Mesenchymal stem cell (in vitro differentiated cells and primary cell): Measurements from ENCODE around the gene ST8SIA1.

Experiments
- DNase-seq: peaks from one replicate; pipeline ENCODE4 v3.0.0-alpha.2; 2013
- H2AFZ ChIP-seq: one replicate; pipeline ENCODE4 v1.6.1; 2013; ENCODE audit warnings: low read depth, mild to moderate bottlenecking, control low read depth, inconsistent platforms, low read length, moderate library complexity
- H2AK5ac ChIP-seq: 2 replicates; pipeline ENCODE4 v1.6.1; 2013; ENCODE audit warnings: low read length, moderate library complexity, mild to moderate bottlenecking, inconsistent platforms; ENCODE audit not compliant: severe bottlenecking
- H2BK120ac ChIP-seq: one replicate; pipeline ENCODE4 v1.6.1; 2013; ENCODE audit warnings: low read depth, mild to moderate bottlenecking, inconsistent platforms, low read length, moderate library complexity
- H2BK12ac ChIP-seq, 2 experiments: one replicate each; pipeline ENCODE4 v1.6.1; 2013; ENCODE audit warnings: inconsistent platforms in 2 of 2, low read length in 2 of 2, mild to moderate bottlenecking in 2 of 2, moderate library complexity in 2 of 2, control low read depth in 1 of 2
- H2BK15ac ChIP-seq: one replicate; pipeline ENCODE4 v1.6.1; 2013; ENCODE audit warnings: mild to moderate bottlenecking, low read depth, inconsistent platforms; ENCODE audit not compliant: poor library complexity, severe bottlenecking
- H2BK5ac ChIP-seq: 2 replicates; pipeline ENCODE4 v1.6.1; 2013; ENCODE audit warnings: low read depth, mild to moderate bottlenecking, low read length, control low read depth, inconsistent platforms; ENCODE audit not compliant: poor library complexity, severe bottlenecking
- H3K14ac ChIP-seq, 2 experiments: one replicate each; pipeline ENCODE4 v1.6.1; 2013; ENCODE audit warnings: inconsistent platforms in 2 of 2, low read length in 2 of 2, control low read depth in 1 of 2, mild to moderate bottlenecking in 1 of 2, moderate library complexity in 1 of 2
- H3K18ac ChIP-seq, 2 experiments: one replicate each; pipeline ENCODE4 v1.6.1; 2013; ENCODE audit warnings: inconsistent platforms in 2 of 2, low read length in 2 of 2, control low read depth in 1 of 2, low read depth in 1 of 2, mild to moderate bottlenecking in 1 of 2
- H3K23ac ChIP-seq, 2 experiments: one replicate each; pipeline ENCODE4 v1.6.1; 2013; ENCODE audit warnings: inconsistent platforms in 2 of 2, low read length in 2 of 2, mild to moderate bottlenecking in 2 of 2, moderate library complexity in 2 of 2, control low read depth in 1 of 2
- H3K27ac ChIP-seq: 2 replicates; pipeline ENCODE4 v1.5.1; 2013; ENCODE audit warnings: mild to moderate bottlenecking, moderate library complexity, low read length, control low read depth, inconsistent platforms; ENCODE audit not compliant: poor library complexity, severe bottlenecking
- H3K27me3 ChIP-seq, 2 experiments: 2 replicates each; pipeline versions ENCODE4 v1.6.1 to v1.7.0; 2013; ENCODE audit warnings: low read length in 2 of 2, mild to moderate bottlenecking in 2 of 2, moderate library complexity in 2 of 2, control low read depth in 1 of 2, inconsistent platforms in 1 of 2; ENCODE audit not compliant: control insufficient read depth in 1 of 2, insufficient read depth in 1 of 2
- H3K36me3 ChIP-seq, 2 experiments: 2 replicates each; pipeline versions ENCODE4 v1.6.1 to v1.7.0; 2013; ENCODE audit warnings: low read length in 2 of 2, control low read depth in 1 of 2, inconsistent platforms in 1 of 2, low read depth in 1 of 2, mild to moderate bottlenecking in 1 of 2; ENCODE audit not compliant: insufficient read depth in 2 of 2, control insufficient read depth in 1 of 2
- H3K4ac ChIP-seq, 2 experiments: one replicate each; pipeline ENCODE4 v1.6.1; 2013; ENCODE audit warnings: inconsistent platforms in 2 of 2, low read length in 2 of 2, mild to moderate bottlenecking in 2 of 2, moderate library complexity in 2 of 2, control low read depth in 1 of 2, low read depth in 1 of 2
- H3K4me1 ChIP-seq: 2 replicates; pipeline ENCODE4 v1.6.1; 2013; ENCODE audit warnings: low read depth, low read length, control low read depth; ENCODE audit not compliant: control insufficient read depth, insufficient read depth
- H3K4me2 ChIP-seq: 2 replicates; pipeline ENCODE4 v1.6.1; 2013; ENCODE audit warnings: low read length, mild to moderate bottlenecking, inconsistent platforms; ENCODE audit not compliant: poor library complexity, severe bottlenecking
- H3K4me3 ChIP-seq, 2 experiments: 2 replicates each; pipeline versions ENCODE4 v1.5.1 to v1.7.0; 2013; ENCODE audit warnings: low read length in 2 of 2, mild to moderate bottlenecking in 2 of 2, control low read depth in 1 of 2, low read depth in 1 of 2; ENCODE audit not compliant: insufficient read depth in 1 of 2
- H3K79me1 ChIP-seq: replicated peaks from 2 replicates; pipeline ENCODE4 v1.6.1; 2013; ENCODE audit warnings: mild to moderate bottlenecking, control low read depth, low read length, inconsistent platforms; ENCODE audit not compliant: poor library complexity, severe bottlenecking
- H3K9ac ChIP-seq: 2 replicates; pipeline ENCODE4 v1.7.0; 2013; ENCODE audit warnings: mild to moderate bottlenecking, low read length, moderate library complexity
- H3K9me3 ChIP-seq: 2 replicates; pipeline ENCODE4 v1.7.0; 2013; ENCODE audit warnings: mild to moderate bottlenecking, low read length; ENCODE audit not compliant: control insufficient read depth
- H4K8ac ChIP-seq: one replicate; pipeline ENCODE4 v1.6.1; 2013; ENCODE audit warnings: inconsistent platforms, mild to moderate bottlenecking, low read length, moderate library complexity
- H4K91ac ChIP-seq: one replicate; pipeline ENCODE4 v1.6.1; 2013; ENCODE audit warnings: mild to moderate bottlenecking, low read length, inconsistent platforms
- WGBS: methylation state at CpG from one replicate; pipeline ENCODE4 v1.1.7; 2013; ENCODE audit warnings: mixed read lengths; 5-methylcytosine and 5-hydroxymethylcytosine counted together

Gene ST8SIA1

DNA sequence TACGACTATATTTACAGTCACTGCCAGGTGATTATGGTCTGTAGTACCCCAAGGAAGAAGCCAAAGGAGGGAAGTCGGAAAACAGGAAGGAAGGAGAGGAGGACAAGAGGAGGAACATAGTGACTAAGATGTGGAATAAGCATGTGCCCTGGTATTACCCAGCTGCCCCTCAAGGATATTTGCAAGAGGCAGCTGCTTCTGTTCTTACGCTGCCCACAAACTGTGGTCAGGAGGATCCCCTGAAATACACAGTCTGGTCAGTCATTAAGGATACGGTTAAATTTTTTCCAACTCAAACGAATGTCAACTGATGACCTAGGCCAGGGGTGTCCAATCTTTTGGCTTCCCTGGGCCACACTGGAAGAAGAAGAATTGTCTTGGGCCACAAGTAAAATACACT lies 162.0 kb downstream of the ST8SIA1 start:
- Histone ChIP-seq H4K8ac (no peak overlapping the region), H3K9ac (no peak overlapping the region), H3K4me2 (no peak overlapping the region), H3K4me3 (no peak overlapping the region), H4K91ac (no peak overlapping the region), H2BK12ac (no peak overlapping the region), H3K14ac (no peak overlapping the region), H3K79me1 (no peaks in the 10 kb centered on the region), H3K23ac (no peak overlapping the region), H2BK120ac (no peak overlapping the region), H3K27ac (no peak overlapping the region), H2AFZ (no peak overlapping the region), H3K27me3 (no peaks in the 10 kb centered on the region), H3K4ac (no peak overlapping the region), H3K4me1 (no peaks in the 10 kb centered on the region), H2AK5ac (no peak overlapping the region), H2BK5ac (no peak overlapping the region), H3K9me3 (no peaks in the 10 kb centered on the region), H3K18ac (no peak overlapping the region), H3K36me3 (no peaks in the 10 kb centered on the region), H2BK15ac (no peak overlapping the region)
- 80% methylated on average over 5 of the region's 5 CpGs for WGBS
- DNase-seq, result no peak

DNA sequence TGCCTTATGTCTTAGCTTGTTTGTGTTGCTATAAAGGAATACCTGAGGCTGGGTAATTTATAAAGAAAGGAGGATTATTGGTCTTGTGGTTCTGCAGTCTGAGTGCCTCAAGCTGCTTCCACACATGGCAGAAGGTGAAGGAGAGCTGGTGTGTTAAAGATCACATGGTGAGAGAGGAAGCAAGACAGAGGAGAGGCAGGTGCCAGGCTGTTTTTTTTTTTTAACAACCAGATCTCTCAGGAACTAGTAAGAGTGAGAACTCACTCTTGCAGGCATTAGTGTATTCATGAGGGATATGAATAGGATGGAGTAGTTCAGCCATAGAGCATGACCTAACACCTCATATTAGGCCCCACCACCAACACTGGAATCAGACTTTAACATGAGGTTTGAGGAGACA lies 165.1 kb downstream of the ST8SIA1 start:
- H4K91ac ChIP-seq, result no peak overlapping the region

DNA sequence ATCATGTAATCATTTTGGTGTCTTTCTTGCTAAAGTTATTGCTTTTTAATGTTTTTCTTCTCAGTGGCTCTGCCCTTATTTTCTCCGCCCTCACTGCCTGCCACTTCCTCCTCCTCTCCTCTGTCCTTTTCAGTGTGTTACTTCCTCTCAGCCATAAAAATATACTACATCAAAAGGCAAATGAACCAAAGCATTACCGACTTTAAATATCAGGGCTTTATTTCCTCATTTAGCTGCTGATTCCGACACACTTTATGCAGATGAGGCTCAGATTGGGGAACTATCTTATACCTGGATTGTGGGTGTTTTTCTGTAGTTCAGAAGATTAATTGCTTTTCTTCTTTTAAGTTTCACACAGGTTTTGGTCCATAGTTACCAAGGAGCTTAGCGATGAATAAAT lies 170.4 kb downstream of the ST8SIA1 start:
- Histone ChIP-seq H2BK15ac (no peak overlapping the region), H3K9ac (no peak overlapping the region), H3K4me3 (no peak overlapping the region), H2BK12ac (no peak overlapping the region), H3K4ac (no peak overlapping the region), H2AK5ac (no peak overlapping the region), H3K9me3 (no peaks in the 10 kb centered on the region), H2BK5ac (no peak overlapping the region), H4K91ac (no peak overlapping the region), H3K23ac (no peak overlapping the region), H3K14ac (no peak overlapping the region), H3K79me1 (no peaks in the 10 kb centered on the region), H3K4me2 (no peak overlapping the region), H2BK120ac (no peak overlapping the region), H4K8ac (no peak overlapping the region), H3K36me3 (no peaks in the 10 kb centered on the region), H3K18ac (no peak overlapping the region), H3K27me3 (no peaks in the 10 kb centered on the region), H3K4me1 (no peaks in the 10 kb centered on the region), H3K27ac (no peak overlapping the region), H2AFZ (no peak overlapping the region)
- 95% methylated on average over 4 of the region's 4 CpGs for WGBS
- DNase-seq, result no peak

More for the DNA sequence above, 165.1 kb downstream of the ST8SIA1 start:
- H2BK120ac ChIP-seq, result no peak overlapping the region
- no peak overlapping the region for H3K9ac ChIP-seq
- H3K4me3 ChIP-seq, result no peak overlapping the region
- no peak overlapping the region for H3K4me2 ChIP-seq
- H3K4me1 ChIP-seq, result no peaks in the 10 kb centered on the region
- no peak overlapping the region for H3K23ac ChIP-seq
- no peak for DNase-seq
- H3K18ac ChIP-seq, result no peak overlapping the region
- H3K79me1 ChIP-seq, result no peaks in the 10 kb centered on the region
- H3K27ac ChIP-seq, result no peak overlapping the region
- no peak overlapping the region for H2AFZ ChIP-seq
- H3K9me3 ChIP-seq, result no peaks in the 10 kb centered on the region
- H3K27me3 ChIP-seq, result no peaks in the 10 kb centered on the region
- H2AK5ac ChIP-seq, result no peak overlapping the region
- no peaks in the 10 kb centered on the region for H3K36me3 ChIP-seq
- H2BK5ac ChIP-seq, result no peak overlapping the region
- no peak overlapping the region for H3K14ac ChIP-seq
- H3K4ac ChIP-seq, result no peak overlapping the region
- no peak overlapping the region for H2BK12ac ChIP-seq
- no peak overlapping the region for H4K8ac ChIP-seq
- H2BK15ac ChIP-seq, result no peak overlapping the region

DNA sequence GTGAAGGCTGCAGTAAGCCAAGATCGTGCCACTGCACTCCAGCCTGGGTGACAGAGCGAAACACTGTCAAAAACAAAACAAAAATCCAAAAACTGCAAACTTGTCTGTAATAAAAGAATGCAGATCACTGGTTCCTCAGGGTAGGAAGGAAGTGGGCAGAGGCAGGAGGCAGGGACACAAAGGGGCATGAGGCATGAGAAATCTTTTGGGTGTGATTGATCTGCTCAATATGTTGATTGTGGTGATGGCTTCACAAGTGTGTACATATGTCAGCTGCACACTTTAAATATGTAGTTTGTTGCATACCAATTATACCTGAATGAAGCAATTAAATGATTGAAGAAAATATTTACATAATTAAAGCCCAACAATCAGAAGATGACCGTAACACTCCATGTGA lies 170.9 kb downstream of the ST8SIA1 start:
- Histone ChIP-seq H3K27ac (no peak overlapping the region), H3K79me1 (no peaks in the 10 kb centered on the region), H2BK5ac (no peak overlapping the region), H2BK120ac (no peak overlapping the region), H3K4me2 (no peak overlapping the region), H3K4me3 (no peak overlapping the region), H3K18ac (no peak overlapping the region), H2BK12ac (no peak overlapping the region), H3K9ac (no peak overlapping the region), H3K4ac (no peak overlapping the region), H4K91ac (no peak overlapping the region), H3K14ac (no peak overlapping the region), H4K8ac (no peak overlapping the region), H2BK15ac (no peak overlapping the region), H3K23ac (no peak overlapping the region), H3K36me3 (no peaks in the 10 kb centered on the region), H2AK5ac (no peak overlapping the region), H3K9me3 (no peaks in the 10 kb centered on the region), H3K27me3 (no peaks in the 10 kb centered on the region), H2AFZ (no peak overlapping the region), H3K4me1 (no peaks in the 10 kb centered on the region)
- no peak for DNase-seq
- WGBS, result no CpG with 5 or more reads among the region's 3 CpGs
